Measurements from ENCODE around the gene LRRC28. TPM values are rescaled to one million over a fixed set of nuclear protein-coding genes. Genes with fewer than 3 reads are reported as not detected.

LRRC28 gene
- total RNA-seq, 2 experiments from 2014 or later: 12.5 to 14.4 TPM

DNA sequence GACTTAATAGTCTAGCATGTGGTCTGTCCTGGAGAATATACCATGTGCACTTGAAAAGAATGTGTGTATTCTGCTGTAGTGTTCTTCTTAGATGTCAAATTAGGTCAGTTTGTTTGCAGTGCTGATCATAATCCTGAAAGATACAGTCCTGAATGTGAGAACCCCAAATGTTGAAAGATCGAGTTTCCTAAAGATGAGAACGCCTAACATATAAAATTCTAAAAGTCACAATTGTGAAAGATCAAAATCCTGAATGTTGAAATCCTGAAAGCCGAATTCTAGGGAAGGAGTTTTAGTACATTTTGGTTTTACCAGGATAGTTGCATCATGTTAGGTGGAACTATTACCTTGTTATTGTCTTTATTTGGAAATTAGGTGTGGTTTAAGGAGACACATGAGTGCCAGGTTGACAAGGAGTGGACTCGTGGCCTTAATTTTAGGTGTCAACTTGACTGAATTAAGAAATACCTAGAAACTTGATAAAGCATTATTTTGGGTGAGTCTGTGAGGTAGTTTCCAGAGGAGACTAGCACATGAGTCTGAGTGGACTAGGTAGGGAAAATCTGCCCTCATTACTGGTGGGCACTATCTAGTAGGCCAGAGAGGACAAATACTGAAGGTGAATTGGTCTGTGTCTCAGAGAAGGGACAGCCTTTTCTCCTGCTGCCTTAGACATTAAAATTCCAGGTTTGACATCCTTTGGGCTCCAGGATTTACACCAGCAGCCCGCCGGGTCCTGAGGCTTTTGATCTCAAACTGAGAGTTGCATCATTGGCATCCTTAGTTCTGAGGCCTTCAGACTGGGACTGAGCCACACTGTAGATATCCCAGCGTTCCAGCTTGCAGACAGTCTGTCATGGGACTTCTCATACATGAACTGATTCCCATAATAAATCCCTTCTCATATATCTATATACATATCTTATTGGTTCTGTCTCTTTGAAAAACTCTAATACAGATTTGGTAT lies 77.1 kb downstream of the LRRC28 start:
- H3K4me3 ChIP-seq (ENCODE audit: low read length): no peak overlapping the region
- ChIA-PET POLR2A (no interaction called here), CTCF (no interaction called here)
- intact Hi-C loops (cut with DNase I, micrococcal nuclease): no loop called here
- Mint-ChIP-seq H3K4me3 (no peak overlapping the region), H3K27ac (no peak overlapping the region), H3K27me3 (no peaks in the 10 kb centered on the region), H3K9me3 (no peaks in the 10 kb centered on the region), H3K36me3 (ENCODE audit: low read depth) (no peaks in the 10 kb centered on the region), H3K4me1 (ENCODE audit: low read depth) (no peaks in the 10 kb centered on the region)
- H3K36me3 ChIP-seq (ENCODE audit: insufficient read depth, low read length): no peaks in the 10 kb centered on the region
- H3K9me3 ChIP-seq (ENCODE audit: control insufficient read depth in 1 of 2, insufficient read depth in 1 of 2, low read length in 2 of 2): no peaks in the 10 kb centered on the region
- TF ChIP-seq, protein P1, sequence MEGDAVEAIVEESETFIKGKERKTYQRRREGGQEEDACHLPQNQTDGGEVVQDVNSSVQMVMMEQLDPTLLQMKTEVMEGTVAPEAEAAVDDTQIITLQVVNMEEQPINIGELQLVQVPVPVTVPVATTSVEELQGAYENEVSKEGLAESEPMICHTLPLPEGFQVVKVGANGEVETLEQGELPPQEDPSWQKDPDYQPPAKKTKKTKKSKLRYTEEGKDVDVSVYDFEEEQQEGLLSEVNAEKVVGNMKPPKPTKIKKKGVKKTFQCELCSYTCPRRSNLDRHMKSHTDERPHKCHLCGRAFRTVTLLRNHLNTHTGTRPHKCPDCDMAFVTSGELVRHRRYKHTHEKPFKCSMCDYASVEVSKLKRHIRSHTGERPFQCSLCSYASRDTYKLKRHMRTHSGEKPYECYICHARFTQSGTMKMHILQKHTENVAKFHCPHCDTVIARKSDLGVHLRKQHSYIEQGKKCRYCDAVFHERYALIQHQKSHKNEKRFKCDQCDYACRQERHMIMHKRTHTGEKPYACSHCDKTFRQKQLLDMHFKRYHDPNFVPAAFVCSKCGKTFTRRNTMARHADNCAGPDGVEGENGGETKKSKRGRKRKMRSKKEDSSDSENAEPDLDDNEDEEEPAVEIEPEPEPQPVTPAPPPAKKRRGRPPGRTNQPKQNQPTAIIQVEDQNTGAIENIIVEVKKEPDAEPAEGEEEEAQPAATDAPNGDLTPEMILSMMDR (IDR thresholded peaks at IDR 0.05): no peak
- H3K27me3 ChIP-seq (ENCODE audit: control insufficient read depth in 1 of 2, insufficient read depth in 2 of 2, low read length in 2 of 2): no peaks in the 10 kb centered on the region
- H3K4me1 ChIP-seq (ENCODE audit: insufficient read depth, low read length): no peaks in the 10 kb centered on the region
- no peak overlapping the region for H3K27ac ChIP-seq (ENCODE audit: low read depth in 1 of 2, low read length in 2 of 2)
- DNase-seq (no peak), ATAC-seq (ENCODE audit: poor library complexity) (no peak)

DNA sequence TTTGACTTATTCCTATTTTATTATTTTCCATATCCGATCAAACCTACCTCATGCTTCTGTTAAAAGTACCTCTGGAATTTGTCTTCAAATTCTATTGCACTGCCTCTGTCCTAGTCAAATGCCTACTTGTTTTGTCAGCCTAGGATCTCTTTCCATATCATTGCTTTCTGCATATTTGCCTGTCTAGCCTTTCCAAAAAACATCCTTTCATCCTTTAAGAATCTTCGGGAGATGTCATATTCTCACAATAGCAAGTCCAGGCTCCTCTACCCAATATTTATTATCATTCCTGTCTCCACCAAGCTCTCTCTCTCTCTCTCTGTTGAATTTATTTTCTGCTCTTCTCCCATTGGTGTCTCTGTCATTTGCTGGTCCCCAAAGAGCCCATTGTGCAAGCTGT lies 80.1 kb downstream of the LRRC28 start:
- no peaks in the 10 kb centered on the region for H3K27me3 Mint-ChIP-seq

DNA sequence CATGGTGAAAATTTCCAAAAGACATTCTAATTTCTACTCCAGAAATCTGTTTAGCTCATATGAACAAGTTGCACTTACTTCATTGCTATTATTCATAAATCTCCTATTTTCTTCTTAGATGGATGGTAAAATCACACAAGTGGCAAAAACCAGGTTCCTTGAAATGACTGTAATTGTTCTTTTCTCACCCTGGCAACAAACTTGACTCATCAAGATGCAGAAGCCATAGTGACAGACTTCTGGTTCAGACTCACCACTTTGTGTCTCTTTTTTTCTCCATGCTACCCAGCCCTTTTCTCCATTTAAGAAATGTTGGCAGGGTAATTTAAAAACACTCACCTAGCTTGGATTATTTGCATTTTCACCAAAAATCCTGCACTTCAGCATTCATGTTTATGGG lies 82.1 kb downstream of the LRRC28 start:
- Mint-ChIP-seq H3K27ac (no peak overlapping the region), H3K4me3 (no peak overlapping the region), H3K27me3 (no peaks in the 10 kb centered on the region), H3K36me3 (ENCODE audit: low read depth) (peaks cover 7% of the 10 kb centered on the region), H3K4me1 (ENCODE audit: low read depth) (no peaks in the 10 kb centered on the region), H3K9me3 (no peaks in the 10 kb centered on the region)
- Histone ChIP-seq H3K9me3 (ENCODE audit: control insufficient read depth in 1 of 2, insufficient read depth in 1 of 2, low read length in 2 of 2) (no peaks in the 10 kb centered on the region), H3K4me3 (ENCODE audit: low read length) (no peak overlapping the region), H3K4me1 (ENCODE audit: insufficient read depth, low read length) (no peaks in the 10 kb centered on the region), H3K36me3 (ENCODE audit: insufficient read depth, low read length) (no peaks in the 10 kb centered on the region), H3K27me3 (ENCODE audit: control insufficient read depth in 1 of 2, insufficient read depth in 2 of 2, low read length in 2 of 2) (no peaks in the 10 kb centered on the region), H3K27ac (ENCODE audit: low read depth in 1 of 2, low read length in 2 of 2) (no peak overlapping the region)
- ChIA-PET CTCF (no interaction called here), POLR2A (interaction anchor here (0.8 kb wide), 1 partner anchor 372 kb away, joined by 3 read pairs; no protein-coding TSS in a partner anchor)
- DNase-seq (no peak), ATAC-seq (ENCODE audit: poor library complexity) (no peak)
- TF ChIP-seq, protein P1 (IDR thresholded peaks at IDR 0.05): no peak
- intact Hi-C loops (cut with DNase I, micrococcal nuclease): no loop called here

More for the DNA sequence above, 80.1 kb downstream of the LRRC28 start:
- H3K4me1 Mint-ChIP-seq (ENCODE audit: low read depth): no peaks in the 10 kb centered on the region
- no peak overlapping the region for H3K27ac ChIP-seq (ENCODE audit: low read depth in 1 of 2, low read length in 2 of 2)
- CTCF ChIA-PET: no interaction called here
- no peaks in the 10 kb centered on the region for H3K36me3 ChIP-seq (ENCODE audit: insufficient read depth, low read length)
- H3K27ac Mint-ChIP-seq: no peak overlapping the region
- no peaks in the 10 kb centered on the region for H3K27me3 ChIP-seq (ENCODE audit: control insufficient read depth in 1 of 2, insufficient read depth in 2 of 2, low read length in 2 of 2)
- POLR2A ChIA-PET: no interaction called here
- intact Hi-C loops (cut with DNase I, micrococcal nuclease): no loop called here
- H3K4me3 ChIP-seq (ENCODE audit: low read length): no peak overlapping the region
- no peak for DNase-seq
- H3K9me3 Mint-ChIP-seq: no peaks in the 10 kb centered on the region
- H3K9me3 ChIP-seq (ENCODE audit: control insufficient read depth in 1 of 2, insufficient read depth in 1 of 2, low read length in 2 of 2): no peaks in the 10 kb centered on the region
- no peak for ATAC-seq (ENCODE audit: poor library complexity)
- H3K4me3 Mint-ChIP-seq: no peak overlapping the region
- H3K36me3 Mint-ChIP-seq (ENCODE audit: low read depth): peaks cover 2% of the 10 kb centered on the region
- no peaks in the 10 kb centered on the region for H3K4me1 ChIP-seq (ENCODE audit: insufficient read depth, low read length)
- TF ChIP-seq, protein P1 (IDR thresholded peaks at IDR 0.05): no peak
